Esophagus muscularis mucosa (tissue), 3 donors: ENCODE results near the gene MDFIC.

Experiments used
- CTCF ChIP-seq, 3 experiments: fragments of 200-600 bp in 2 of 3; fragments of 450-650 bp in 1 of 3; sonication (generic) in 2 of 3; IDR thresholded peaks; one replicate each; pipeline ENCODE4 v1.5.1; 2017 to 2019; ENCODE audit warnings: antibody characterized with exemption in 3 of 3, mild to moderate bottlenecking in 2 of 3, moderate library complexity in 1 of 3
- POLR2A ChIP-seq: fragments of 450-650 bp; IDR thresholded peaks from one replicate; pipeline ENCODE4 v1.6.1; 2017; ENCODE audit warnings: antibody characterized with exemption, moderate library complexity, mild to moderate bottlenecking, low read depth

DNA sequence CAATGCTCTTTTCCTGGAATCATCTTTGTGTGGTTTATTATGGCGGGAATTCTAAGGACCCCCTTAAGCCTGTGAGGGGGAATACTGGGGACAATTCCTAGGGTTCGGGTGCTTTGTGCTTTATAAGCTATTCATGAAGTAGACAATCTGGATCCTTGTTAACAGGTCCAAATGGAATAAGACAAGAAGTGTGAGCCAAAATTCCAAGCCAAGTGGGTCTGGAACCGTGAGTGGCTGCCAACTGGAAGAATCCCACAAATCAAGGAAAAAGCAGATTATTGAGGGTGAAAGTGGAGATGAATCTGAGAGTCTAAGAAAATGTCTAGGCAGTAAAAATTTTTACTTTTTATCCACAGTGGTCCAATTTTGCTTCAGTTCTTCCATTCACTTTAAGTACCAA lies 136.8 kb downstream of the MDFIC start:
- no peak for TF ChIP-seq CTCF (IDR thresholded peaks at IDR 0.05)
- no peak for TF ChIP-seq POLR2A
